Lower lobe of right lung (tissue), 2 donors: Measurements from ENCODE around the gene KRT2. TPM values are rescaled to one million over a fixed set of nuclear protein-coding genes. Genes with fewer than 3 reads are reported as not detected.

Source experiments
- ATAC-seq, 2 donors: fragments of 200-7000 bp; cut with Tn5 transposase; one replicate each; pipeline ENCODE4 v1.9.1; 2020 to 2022; ENCODE audit warnings: mild to moderate bottlenecking in 2 of 2, moderate library complexity in 2 of 2
- DNase-seq: peaks from one replicate; pipeline ENCODE4 v3.0.0-alpha.2; 2020
- H3K27ac ChIP-seq: fragments of 200-600 bp; one replicate; pipeline ENCODE4 v1.8.0; 2022
- H3K27me3 ChIP-seq: fragments of 200-600 bp; one replicate; pipeline ENCODE4 v1.8.0; 2022; ENCODE audit warnings: low read depth
- H3K36me3 ChIP-seq: fragments of 200-600 bp; one replicate; pipeline ENCODE4 v1.8.0; 2022; ENCODE audit warnings: mild to moderate bottlenecking
- H3K4me1 ChIP-seq: fragments of 200-600 bp; one replicate; pipeline ENCODE4 v1.8.0; 2022
- H3K4me3 ChIP-seq: fragments of 200-600 bp; one replicate; pipeline ENCODE4 v1.8.0; 2022; ENCODE audit warnings: mild to moderate bottlenecking
- H3K9me3 ChIP-seq: fragments of 200-600 bp; one replicate; pipeline ENCODE4 v1.8.0; 2022
- intact Hi-C: fragments of 100-400 bp; cut with DNase I; formaldehyde crosslinking; loops from one replicate; pipeline ENCODE4 v1.11.0; 2022
- total RNA-seq: library from RNA; stranded (reverse); fragmentation: NEBNext Ultra II Directional; extraction: Animal tissue kit (Norgen Biotek cat#: 25700); gene quantifications from one replicate; pipeline ENCODE4 v1.2.1, GENCODE V29; 2021
- TF ChIP-seq, protein P1 (sequence below): fragments of 200-600 bp; IDR thresholded peaks from one replicate; pipeline ENCODE4 v1.8.0; 2022; ENCODE audit warnings: antibody characterized with exemption, mild to moderate bottlenecking
- donor health status: DM: no; HTN: yes; CAD: no; lungs with severe emphysema.

Gene KRT2
- total RNA-seq, 1 donor from 2014 or later, result not detected

DNA sequence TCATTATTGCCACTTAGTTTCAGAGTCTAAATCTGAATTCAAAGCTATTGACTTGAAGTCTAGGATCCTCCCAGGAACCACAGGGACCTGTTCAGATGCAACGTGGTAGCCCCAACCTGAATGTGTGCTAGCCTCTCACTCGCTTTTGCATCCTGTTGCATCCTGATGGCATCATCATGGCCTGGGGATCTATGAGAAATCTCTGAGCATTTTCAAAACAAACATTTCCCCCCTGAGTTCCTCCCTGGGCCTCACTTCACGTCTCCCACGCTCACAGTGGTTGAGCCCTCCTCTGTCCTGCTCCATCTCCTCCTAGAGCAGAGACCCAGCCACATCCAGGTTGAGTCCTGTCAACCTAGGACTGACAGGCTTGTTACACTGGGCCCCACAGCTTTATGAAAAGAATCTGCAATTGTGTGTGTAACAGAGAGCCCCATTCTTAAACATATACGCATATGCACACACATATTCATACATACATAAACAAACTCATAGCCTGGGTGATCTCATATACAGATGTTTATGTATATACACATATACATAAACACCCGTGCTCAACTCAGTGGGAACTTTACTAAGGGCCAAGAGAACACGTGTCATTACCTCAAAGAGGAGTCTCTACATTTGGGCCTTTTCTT is 45.3 kb downstream of the KRT2 start:
- Histone ChIP-seq H3K27me3 (peaks cover 32% of the 10 kb centered on the region), H3K27ac (no peak overlapping the region), H3K4me1 (no peaks in the 10 kb centered on the region), H3K4me3 (no peak overlapping the region), H3K9me3 (no peaks in the 10 kb centered on the region), H3K36me3 (no peaks in the 10 kb centered on the region)
- intact Hi-C loops, result no loop called here
- ATAC-seq (no peak), DNase-seq (no peak)
- TF ChIP-seq, protein P1, sequence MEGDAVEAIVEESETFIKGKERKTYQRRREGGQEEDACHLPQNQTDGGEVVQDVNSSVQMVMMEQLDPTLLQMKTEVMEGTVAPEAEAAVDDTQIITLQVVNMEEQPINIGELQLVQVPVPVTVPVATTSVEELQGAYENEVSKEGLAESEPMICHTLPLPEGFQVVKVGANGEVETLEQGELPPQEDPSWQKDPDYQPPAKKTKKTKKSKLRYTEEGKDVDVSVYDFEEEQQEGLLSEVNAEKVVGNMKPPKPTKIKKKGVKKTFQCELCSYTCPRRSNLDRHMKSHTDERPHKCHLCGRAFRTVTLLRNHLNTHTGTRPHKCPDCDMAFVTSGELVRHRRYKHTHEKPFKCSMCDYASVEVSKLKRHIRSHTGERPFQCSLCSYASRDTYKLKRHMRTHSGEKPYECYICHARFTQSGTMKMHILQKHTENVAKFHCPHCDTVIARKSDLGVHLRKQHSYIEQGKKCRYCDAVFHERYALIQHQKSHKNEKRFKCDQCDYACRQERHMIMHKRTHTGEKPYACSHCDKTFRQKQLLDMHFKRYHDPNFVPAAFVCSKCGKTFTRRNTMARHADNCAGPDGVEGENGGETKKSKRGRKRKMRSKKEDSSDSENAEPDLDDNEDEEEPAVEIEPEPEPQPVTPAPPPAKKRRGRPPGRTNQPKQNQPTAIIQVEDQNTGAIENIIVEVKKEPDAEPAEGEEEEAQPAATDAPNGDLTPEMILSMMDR, result no peak

DNA sequence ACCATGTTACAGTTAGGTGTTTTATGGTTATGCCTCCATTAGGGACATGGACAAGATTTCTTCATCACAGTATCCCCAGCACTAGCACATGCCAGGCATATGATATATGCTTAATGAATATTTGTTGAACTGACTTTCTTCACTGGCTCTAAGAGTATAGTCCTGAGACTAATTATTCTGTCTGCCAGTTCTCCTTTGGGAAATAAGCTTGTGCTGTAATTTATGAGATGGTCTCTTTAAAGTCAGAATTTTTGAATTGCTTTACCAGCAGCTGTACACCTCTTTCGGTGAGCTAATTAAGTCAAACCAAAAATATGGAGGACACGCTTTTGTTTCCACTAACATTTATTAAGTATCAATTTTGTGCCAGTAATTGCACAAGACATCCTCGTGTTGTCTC is 45.9 kb downstream of the KRT2 start:
- Histone ChIP-seq H3K9me3 (no peaks in the 10 kb centered on the region), H3K4me3 (no peak overlapping the region), H3K27ac (no peak overlapping the region), H3K36me3 (no peaks in the 10 kb centered on the region), H3K27me3 (peaks cover 35% of the 10 kb centered on the region), H3K4me1 (no peaks in the 10 kb centered on the region)
- DNase-seq (no peak), ATAC-seq (no peak)
- intact Hi-C loops, result no loop called here
- TF ChIP-seq, protein P1, result no peak

DNA sequence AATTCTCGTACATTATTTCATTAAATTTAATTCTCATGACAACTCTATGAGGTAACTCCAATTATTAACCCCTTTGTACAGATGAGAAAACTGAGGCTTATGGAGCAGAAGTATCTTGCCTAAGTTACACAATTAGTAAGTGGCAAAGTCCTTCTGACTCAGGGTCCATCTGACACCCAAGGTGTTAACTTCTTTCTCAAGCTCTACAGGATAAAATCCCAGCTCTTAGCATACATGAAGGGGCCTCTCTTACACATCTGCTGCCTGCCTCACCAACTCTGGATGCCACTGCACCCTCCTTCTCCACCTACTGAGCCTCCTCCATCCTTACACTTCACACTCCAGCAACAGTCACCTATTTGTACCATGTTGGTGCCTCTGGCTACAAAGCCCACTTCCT is 46.5 kb downstream of the KRT2 start:
- no peak for DNase-seq
- H3K4me1 ChIP-seq, result no peaks in the 10 kb centered on the region
- H3K36me3 ChIP-seq, result no peaks in the 10 kb centered on the region
- no peak overlapping the region for H3K27ac ChIP-seq
- H3K27me3 ChIP-seq, result peaks cover 35% of the 10 kb centered on the region
- TF ChIP-seq, protein P1, result no peak
- H3K9me3 ChIP-seq, result no peaks in the 10 kb centered on the region
- H3K4me3 ChIP-seq, result no peak overlapping the region
- no peak for ATAC-seq
- intact Hi-C loops, result no loop called here

DNA sequence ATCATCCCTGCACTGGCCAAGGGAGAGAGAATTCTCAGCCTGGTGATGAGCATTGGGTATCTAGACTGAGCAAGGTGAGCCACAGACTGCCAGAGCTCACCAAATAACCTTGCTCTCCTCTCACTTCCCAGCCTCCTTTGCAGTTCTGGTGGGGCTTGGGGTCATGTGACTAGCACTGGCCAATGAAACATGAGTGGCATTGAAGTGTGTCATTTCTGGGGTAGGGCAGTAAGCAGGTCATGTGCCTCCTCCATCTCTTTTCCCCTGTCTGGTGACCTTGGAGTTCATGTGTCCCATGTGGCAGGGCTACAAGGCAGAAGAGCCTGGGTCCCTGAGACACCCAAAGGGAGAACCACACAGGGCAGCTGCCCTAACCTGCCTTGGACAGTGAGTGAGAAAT is 47.2 kb downstream of the KRT2 start:
- TF ChIP-seq, protein P1, result no peak
- Histone ChIP-seq H3K4me3 (no peak overlapping the region), H3K36me3 (no peaks in the 10 kb centered on the region), H3K27me3 (peaks cover 35% of the 10 kb centered on the region), H3K27ac (no peak overlapping the region), H3K4me1 (no peaks in the 10 kb centered on the region), H3K9me3 (no peaks in the 10 kb centered on the region)
- DNase-seq, result no peak
- intact Hi-C loops, result no loop called here
- no peak for ATAC-seq

DNA sequence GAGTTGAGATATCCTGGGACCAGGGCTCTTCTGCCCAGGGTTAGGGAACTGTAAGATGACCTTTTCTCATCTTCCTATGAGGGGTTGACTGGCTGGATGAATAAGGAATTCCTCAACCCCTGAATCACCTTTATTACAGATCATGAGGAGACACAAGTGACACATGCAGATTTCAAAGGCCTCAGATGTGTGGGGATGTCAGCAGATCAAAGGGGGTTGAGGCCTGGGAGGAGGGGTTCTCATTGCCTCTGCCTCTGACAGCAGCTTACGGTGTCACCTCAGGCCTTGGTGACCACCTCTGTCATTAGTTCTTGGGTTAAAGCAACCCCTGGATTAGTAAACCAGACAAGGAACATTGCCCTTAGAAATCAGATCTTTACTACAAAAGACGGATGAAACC is 48.7 kb downstream of the KRT2 start:
- Histone ChIP-seq H3K4me1 (no peaks in the 10 kb centered on the region), H3K27me3 (peaks cover 32% of the 10 kb centered on the region), H3K9me3 (no peaks in the 10 kb centered on the region), H3K4me3 (no peak overlapping the region), H3K27ac (no peak overlapping the region), H3K36me3 (no peaks in the 10 kb centered on the region)
- intact Hi-C loops, result no loop called here
- TF ChIP-seq, protein P1, result no peak
- DNase-seq, result no peak
- ATAC-seq, result no peak
